Activated naive CD8-positive, alpha-beta T cell treated with anti-CD3 and anti-CD28 coated beads, Interleukin-2, amount 50 U/mL, for 16 hours (primary cell): ENCODE results near the gene EZH1.
A peak's percentile ranks its signal among the peaks of the same experiment; 100 is the strongest.

Source experiments
- DNase-seq: peaks from one replicate; pipeline ENCODE4 v3.0.0-alpha.2; 2020; ENCODE audit warnings: low read depth, low spot score

The EZH1 gene

DNA sequence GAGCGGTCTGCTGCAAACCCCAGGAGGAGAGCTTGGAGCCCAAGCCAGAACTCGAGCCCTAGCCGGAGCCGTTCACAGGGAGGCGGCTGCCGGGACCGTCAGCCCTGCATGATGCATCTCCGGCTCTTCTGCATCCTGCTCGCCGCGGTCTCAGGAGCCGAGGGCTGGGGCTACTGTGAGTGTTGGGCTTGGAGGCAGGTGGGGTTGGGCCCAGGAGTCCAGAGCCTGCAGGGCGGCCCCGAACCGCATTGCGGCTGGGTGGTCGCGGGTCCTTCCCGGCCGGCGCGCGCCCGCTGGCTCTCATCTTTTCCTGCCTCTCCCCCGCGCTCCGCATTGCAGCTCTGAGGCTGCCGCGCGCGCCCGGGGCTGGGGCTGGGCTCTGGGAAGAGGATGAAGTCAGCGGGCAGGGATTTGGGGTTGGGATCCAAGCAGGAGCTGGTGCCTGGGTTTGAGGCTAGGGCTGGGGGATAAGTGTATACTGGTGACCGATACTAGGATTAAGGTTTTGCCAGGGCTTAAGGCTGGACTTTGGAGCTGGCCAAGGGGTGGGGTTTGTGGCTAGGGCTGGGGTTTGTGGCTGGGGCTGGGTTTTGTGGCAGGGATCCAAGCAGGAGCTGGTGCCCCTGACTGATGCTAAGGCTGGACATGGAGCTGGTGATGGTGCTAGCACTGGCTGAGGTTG is 62.0 kb downstream of the EZH1 start:
- DNase-seq: no peak

DNA sequence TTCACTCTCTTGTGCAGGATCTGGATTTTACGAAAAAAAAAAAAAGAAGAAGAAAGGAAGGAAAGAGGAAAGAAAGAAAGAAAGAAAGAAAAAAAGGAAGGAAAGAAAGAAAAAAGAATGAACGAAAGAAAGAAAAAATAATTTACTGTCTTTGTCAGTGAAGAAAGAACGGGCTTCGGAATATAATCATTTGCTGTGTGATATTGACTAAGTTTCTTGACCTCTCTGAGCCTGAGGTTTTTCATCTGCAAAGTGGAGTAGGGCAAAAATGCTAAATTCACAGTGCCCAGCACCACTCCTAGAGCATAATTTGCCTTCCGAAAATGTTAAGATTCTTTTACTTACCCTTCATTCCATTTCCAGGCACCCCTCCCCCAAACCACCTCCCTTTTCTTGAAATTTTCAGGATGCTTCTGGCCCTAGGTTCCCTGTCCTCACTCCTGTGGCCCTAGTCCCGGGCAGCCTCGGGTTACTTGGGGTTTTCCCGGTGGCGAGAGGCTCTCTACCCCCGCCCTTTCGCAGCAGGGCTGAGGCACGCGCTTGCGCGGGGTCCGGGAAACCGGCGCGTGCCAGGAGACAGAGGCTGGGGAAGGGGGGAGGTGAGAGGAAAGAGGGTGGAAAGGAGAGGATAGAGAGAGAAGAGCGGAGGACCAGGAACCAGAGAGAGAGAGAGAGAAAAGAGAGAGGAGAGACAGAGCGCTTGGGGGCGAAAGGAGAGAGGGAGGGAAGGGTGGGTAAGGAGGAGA is 62.7 kb downstream of the EZH1 start, which contains the start of gene CNTNAP1:
CNTNAP1 (plus strand) TSS at position 556 of the 746 bp plus-strand sequence. CDS start 299 bp downstream, outside the sequence.
- DNase-seq: no peak

DNA sequence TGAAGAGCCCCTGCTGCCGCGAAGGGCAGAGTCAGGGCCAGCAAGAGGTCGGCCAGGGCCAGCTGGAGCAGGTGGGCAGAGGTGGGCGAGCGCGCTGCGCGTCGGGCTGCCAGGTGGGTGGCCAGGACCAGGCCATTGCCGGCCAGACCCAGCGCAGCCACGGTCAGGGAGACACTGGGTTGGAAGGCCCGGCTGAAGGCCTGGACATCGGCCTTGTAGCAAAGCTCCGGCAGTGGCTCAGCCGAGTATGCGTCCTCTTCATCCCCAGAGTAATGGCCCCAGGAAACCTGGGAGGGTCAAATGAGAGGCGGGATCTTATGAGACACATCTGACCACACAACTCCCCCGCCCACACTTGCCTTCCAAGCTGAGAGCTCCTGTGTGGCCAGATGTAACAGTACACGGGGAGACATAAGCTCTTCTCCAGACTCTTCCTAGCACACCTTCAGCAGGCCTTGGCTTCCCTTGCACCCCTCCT is 64.5 kb downstream of the EZH1 start:
- DNase-seq: no peak

DNA sequence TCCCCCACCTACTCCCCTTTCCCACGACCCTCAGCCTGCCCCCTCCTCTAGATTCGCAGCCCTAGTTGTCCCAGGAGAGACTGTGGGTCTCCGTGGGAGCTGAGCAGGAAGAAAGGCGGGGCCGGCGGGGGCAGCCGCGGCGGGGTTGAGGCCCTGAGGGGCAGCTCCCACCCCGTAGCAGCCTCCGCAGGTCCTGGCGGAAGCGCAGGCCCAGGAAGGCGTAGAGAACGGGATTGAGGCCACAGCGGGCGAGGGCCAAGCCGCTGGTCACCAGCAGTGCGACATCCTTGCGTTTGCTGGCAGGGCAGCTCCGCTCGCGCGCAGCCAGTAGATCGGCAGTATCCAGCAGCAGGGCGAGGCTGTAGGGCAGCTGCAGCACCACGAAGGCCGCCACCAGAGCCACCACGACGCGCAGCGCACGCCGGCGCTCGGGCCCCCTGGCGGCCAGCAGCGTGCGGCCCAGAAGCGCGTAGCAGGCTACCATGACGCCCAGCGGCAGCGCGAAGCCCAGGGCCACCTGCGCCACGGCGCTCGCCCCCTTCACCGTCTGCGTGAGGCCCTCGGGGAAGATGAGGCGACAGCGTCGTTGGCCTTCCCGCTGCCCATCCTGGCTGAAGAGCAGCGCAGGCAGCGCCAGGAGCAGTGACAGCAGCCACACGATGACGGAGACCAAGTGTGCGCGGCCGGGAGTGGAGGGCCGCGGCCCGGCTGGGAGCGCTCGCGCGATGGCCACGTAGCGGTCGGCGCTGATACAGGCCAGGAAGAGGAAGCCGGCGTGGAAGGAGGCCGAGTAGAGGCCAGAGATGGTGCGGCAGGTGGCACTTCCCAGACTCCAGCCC is 65.1 kb downstream of the EZH1 start:
- no peak for DNase-seq

DNA sequence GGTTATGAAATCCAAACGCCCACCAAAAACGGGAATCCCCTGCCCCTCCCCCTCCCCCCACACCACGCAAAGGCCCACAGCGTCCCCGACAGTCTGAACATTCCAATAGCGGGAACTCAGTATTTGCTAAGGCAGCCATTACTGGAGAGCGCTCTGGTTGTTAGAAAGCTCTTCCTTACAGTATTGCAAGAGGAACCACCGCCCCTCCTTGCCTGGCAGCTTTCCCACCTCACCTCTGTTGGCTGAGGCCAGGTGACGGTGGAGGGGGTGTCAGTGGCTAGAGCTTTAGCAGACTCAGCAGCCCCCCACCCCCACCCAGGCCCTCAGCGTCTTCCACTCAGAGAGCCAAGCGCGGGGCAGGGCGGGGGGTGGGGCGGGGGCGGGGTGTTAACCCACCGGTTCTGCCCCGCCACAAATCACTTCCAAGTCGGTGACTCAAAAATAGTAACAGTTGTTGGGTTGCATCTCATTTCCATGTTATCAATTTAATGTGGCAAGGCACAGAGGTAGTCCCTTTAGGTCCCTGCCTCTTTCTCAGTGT is 65.8 kb downstream of the EZH1 start:
- no peak for DNase-seq

DNA sequence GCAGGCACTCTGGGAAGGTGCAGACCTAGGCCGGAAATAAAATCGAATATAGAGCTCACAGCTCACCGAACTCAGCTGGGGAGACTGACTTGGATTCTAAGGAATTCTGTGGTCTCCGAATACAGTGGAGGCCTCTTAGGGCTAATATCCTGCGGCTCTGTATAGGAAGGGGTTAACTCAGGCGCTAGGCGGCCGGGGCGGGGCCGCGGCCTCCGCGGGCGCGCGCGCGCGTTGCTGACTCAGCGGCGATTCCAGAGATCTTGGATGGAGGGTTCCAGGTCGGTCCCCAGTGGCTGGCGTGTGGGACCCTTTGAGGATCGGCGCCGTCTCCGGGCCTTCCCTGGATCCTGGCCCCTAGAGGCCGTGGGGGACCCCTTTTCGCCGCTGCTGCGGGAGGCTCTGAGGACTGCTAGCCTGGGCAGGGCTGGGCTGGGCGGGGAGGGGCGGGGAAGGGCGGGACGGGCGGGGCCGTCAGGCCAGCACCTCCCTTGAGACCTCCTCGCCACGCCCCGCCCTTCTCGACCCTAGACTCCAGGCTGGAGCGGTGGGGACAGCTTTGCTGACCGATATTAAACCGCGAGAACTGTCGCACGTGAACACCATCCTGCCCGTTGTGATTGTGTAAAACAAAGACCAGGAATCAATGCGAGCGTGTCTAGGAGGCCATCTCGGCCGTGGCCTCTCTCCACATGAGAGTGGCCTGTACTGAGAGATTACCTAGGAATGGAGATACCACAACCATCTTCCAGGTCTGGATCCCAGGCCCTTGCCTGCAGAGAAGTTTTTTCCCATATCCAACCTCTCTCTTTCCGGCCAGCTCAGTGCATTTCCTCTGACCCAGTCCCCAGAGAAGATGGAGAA is 66.7 kb downstream of the EZH1 start:
- DNase-seq: peak; percentile 52

DNA sequence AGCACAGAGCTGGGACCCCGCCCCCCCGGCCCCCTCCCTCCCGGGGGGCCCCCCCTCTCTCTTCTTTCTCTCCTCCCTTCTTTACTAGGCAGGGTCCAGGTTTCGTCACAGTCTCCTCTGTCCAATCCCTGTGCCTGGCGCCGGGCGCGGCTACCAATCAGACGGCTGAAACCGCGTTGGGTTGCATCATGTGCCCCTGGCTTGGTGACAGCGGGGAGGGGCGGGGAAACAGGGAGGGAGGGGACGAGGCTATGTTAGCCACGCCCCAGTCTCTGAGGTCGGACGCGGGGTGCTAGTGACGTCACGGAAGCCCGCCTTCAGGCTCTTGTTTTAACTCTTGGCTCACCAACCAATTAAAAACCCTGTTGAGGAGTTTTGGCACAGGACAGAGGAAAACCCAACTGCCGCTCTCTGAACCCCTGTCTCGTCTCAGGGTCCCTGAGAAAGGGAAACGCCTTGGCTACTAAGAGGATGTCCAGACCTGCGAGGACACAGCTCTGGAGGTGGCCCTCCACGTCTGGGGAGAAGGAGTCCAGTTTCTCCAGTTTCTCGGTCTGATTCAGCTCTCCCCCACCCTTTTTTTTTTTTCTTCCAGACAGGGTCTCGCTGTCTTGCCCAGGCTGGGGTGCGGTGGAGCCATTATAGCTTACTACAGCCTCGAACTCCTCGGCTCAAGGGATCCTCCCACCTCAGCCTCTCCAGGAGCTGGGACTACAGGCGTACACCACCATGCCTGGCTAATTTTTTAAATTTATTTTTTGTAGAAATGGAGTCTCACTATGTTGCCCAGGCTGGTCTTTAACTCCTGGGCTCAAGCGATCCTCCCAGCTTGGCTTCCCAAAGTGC is 67.6 kb downstream of the EZH1 start:
- peak; percentile 98 for DNase-seq

DNA sequence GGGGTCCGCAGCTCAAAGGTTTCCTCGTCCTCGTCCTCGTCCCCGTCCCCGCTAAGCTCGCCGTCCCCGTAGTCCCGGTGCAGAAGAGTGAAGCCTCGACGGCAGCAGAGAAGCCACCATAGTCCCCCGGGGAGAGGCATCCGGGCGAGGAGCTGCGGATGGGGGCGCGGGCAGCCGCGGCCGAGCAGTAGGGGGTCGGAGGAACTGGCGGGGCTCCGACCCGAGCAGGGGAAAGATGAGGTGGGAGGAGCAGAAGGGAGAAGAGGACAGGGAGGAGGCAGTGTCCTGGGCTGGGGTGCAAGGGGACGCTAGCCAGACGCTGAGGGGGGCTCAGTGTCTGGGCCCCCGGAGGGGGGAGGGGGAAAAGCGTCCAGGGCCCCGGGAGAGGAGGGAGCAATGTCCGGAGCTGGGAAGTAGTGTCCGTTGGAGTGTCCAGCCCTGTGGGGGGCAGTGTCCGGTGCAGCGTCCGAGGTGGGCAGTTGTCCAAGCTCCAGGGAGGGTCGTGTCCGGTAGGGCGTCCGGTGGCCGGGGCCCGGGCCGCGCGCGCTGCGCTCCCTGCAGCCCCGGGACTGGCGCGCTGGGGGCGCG is 68.3 kb downstream of the EZH1 start, which contains the start of gene PLEKHH3:
PLEKHH3 (minus strand) TSS at position 571 of the 588 bp plus-strand sequence; CDS start at position 140, 431 bp downstream.
- DNase-seq: no peak

DNA sequence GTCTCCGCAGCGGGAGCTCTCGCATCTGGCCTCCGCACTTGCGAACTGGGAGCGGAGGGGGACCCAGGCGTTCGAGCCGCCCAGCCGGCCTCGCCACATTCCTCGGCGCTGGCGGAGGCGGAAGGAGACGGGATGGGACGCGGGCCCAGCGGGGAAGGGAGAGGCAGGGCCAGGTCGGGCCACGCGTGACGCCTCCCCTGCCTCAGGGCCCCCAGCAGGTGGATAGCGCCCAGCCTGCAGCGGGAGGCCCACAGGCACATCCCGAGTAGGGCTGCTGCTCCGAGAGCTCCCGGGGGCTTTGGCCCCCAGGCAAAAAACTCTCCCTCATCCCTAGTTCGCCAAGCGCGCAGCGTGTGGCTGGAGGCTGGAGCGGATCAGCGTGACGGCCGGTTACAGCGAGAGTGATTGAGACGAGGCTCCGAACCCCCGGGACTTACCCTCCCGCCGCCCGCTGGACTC is 68.8 kb downstream of the EZH1 start:
- DNase-seq: no peak

DNA sequence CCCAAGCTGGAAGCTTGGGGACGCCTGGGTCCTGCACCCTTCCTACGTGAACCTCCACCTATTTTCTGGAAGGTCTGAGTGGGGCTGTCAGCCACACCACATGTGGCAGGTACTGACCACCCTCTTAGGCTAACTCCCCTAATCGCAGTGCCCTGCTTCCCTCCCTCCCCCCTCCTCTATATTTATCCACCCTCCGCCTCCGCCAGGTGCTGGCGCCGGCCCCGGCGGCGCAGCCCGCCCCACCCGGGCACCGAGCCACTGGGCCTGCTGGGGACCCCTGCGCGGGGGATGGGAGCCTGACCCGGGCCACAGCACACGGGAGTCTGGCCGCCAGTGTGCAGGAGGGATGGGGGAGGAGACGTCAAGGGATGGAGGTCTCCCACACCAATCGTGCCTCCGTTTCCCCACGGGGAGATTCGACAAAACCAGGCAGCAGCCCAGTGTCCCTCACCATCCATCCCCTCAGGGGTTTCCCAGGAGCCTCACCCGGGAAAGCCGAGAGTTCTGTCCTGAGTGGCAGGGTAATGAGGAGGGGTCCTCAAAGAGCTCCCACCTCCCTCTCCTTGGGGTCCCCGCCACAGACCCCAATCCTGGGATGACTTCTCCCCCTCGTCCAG is 69.4 kb downstream of the EZH1 start:
- DNase-seq: no peak

DNA sequence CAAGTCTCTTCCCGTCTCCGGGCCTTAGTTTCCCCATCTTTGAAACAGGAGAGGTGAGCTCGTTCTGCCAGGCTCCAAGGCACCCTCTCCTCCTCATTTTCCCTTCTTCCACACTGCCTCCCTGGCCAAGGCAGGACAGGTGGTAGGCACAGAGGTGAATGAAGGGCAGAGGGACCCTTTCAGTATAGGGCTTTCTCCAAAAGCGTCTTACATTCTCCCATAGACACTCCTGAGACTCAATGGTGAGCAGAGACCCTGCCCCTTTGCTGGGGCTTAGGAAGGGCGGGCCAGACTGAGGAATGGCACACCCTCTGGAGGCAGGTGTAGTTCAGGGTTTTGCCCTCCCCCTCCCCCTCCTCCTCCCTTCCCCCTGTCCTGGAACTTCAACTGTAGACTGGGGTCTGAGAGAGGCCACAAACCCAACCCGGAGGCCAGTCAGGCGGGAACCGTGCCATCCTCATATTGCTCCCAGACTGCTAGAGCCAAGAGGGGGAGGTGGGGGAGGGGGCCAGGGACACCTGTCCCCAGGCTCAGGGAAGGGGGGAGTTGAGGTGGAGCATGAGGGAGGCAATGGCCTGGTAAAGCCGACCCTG is 70.0 kb downstream of the EZH1 start:
- DNase-seq: no peak

DNA sequence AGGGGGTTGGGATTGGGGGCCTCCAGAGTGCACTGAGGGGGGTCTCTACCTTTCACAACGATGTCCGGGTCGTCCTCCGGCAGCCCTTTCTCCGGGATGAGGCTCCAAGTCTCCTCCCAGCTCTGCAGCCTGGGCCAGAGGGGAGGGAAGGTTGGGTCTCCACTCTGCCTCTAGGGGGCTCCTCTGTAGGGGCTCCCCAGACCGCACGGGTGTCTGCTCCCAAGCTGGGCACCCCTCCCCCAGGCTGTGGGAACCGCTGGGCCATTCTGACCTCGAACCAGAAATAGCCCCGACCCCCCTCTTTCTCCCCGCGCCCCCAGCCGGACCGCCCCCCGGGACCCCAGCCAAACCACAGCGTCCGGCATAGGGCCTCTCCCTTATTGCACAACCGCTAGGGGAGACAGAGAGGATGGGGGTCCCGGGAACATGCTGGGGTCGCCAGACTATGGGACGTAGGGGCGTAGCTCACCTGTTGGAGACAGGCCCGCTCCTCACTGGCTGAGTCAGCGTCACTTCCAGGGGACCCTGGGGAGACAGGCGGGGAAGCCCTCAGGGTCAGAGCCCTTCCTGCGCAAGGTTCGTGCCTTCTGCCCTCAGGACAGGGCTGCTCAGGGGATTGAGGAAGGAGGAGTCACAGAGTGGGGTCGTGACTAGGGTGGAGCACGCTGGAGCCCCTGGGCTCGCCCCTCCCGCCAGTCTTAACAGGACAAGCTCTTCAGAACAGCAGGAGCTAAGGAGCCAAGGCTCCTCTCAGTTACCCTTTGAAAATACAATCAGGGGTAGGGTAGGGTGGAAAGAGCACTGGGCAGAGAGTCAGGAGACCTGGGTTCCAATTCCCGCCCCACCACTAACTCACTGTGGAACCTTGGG is 70.7 kb downstream of the EZH1 start:
- no peak for DNase-seq

DNA sequence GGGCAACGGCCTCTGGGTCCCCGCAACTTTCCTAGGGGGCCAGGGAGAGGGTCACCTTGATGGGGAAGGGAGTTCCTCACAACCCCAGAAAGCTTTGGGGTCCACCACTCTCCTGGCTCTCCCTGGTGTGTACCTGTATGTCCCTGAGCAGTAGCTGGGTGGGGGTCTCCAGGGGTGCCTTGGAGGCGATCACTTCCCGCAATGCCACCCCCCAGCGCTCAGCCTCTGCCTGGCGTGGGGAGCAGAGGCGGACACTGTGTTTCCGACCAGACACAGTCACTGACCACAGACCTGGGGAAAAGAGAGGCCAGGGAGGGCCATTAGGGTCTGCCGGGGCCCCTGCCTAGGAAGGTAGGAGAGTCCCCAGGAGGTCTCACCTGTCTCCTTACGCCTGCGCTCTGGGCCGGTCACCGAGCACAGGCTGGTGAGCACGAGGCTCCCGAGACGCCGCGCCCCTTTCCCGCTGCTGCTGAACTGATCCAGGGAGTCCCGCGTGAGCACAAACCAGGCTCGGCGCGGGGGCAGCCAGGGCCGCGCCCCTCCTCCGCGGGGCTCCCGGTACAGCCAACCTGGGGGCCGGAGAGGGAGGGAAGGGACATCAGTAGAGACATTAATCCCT is 71.5 kb downstream of the EZH1 start:
- no peak for DNase-seq

DNA sequence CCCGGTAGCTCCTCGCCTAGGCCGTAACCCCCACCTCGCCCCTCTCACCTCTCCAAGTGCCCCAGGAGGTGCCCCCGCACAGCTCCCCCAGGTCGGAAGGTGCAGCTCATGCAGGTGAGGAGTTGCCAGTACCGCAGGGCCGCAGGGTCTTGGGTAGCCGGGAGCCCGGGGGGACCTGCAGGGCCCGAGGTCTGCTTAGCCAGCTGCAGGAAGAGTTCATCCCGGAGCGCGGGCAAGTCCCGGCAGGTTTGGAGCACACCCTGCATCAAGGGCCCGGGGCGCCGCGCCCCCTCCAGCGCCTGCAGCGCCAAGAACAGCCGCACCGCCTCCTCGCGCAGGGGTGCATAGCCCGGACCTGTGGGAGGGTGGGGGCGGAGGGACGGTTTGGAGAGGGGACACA is 72.8 kb downstream of the EZH1 start:
- DNase-seq: no peak

DNA sequence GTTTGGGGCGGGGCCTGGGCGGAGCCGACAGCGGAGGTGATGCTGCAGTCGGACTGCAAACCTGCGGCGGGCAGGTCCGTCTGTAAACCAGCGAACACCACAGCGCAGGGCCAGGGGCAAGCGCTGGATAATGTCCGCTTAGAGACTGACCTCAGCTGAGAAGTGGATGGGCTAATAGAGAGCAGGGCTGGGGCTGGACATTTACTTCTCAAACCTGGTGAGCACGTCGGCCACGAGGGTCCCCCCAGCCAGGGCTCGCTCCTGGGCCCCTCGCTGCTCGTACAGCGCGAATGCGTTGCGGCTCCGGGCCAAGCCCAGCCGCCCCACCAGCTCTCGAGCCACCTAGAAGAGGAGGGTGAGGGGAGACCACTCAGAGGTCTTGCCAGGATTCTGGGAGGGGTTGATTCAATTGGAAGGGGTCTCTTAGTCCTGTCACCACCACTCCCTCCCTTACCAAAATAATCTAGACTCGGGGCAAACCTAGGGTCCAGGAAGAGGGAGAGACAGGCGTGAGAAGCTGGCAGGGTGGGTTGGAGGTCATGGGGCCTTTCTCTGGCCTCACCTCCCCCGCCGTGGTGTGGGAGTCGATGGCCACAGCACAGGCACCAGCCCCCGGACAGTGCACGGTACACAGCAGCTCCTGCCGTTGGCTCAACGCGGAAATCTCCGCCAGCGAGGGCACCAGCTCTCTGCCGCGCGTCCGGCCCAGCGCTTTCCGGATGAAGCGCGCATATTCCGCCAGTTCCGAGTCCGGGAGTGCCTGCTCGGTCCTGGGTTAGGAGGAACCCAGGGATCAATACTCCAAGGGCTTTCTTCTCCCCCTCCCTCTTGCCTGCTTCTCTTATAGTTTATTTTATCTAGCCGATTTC is 73.8 kb downstream of the EZH1 start:
- DNase-seq: no peak
